ENCODE measurements around the gene JAK1. TPM values are rescaled to one million over a fixed set of nuclear protein-coding genes. Genes with fewer than 3 reads are reported as not detected.
A peak's percentile ranks its signal among the peaks of the same experiment; 100 is the strongest.
"Not testable (repeated sequence)": the region's sequence is repeated elsewhere in the genome, so short reads cannot be mapped to it uniquely, and the experiment has no call there.

JAK1 gene
- total RNA-seq = 100 to 1,000 TPM; 213 to 236 TPM

- H3K27me3 Mint-ChIP-seq = no peaks in the 10 kb centered on the region
- DNase-seq (peak; percentile 95), ATAC-seq (ENCODE audit: low read depth) (peak; percentile 77)
- H3K36me3 Mint-ChIP-seq = peaks cover 10% of the 10 kb centered on the region
- POLR2A ChIA-PET = interaction anchor here (0.7 to 2.0 kb wide), 16 partner anchors 9 to 135 kb away, joined by 3 to 11 read pairs (median 4); no protein-coding TSS in a partner anchor
- H3K4me1 Mint-ChIP-seq = peaks cover 48% of the 10 kb centered on the region
- H3K27ac Mint-ChIP-seq = peak within 1 kb of the TSS; percentile 90
- H3K9me3 Mint-ChIP-seq = no peaks in the 10 kb centered on the region
- H3K4me3 Mint-ChIP-seq = peak within 1 kb of the TSS; percentile 88
These were observed at the start of gene JAK1 for GRCh38 chr1:64966158-64966971. TSS of gene JAK1 (minus strand) at chr1:64966549. CDS start at chr1:64886264, 80,285 bp downstream.

GRCh38 chr1:65014321-65014720 is 48.0 kb upstream of the JAK1 start:
- no peak for ATAC-seq (ENCODE audit: low read depth)
- no peak for DNase-seq
- H3K36me3 Mint-ChIP-seq = peaks cover 15% of the 10 kb centered on the region
- no peak overlapping the region for H3K27ac Mint-ChIP-seq
- H3K4me1 Mint-ChIP-seq = peaks cover 26% of the 10 kb centered on the region
- H3K4me3 Mint-ChIP-seq = no peak overlapping the region
- POLR2A ChIA-PET = no interaction called here
- no peaks in the 10 kb centered on the region for H3K27me3 Mint-ChIP-seq
- peaks cover 5% of the 10 kb centered on the region for H3K9me3 Mint-ChIP-seq

- DNase-seq (no peak), ATAC-seq (ENCODE audit: low read depth) (peak; percentile 71)
- POLR2A ChIA-PET = interaction anchor here (0.9 to 1.8 kb wide), 3 partner anchors 8 to 46 kb away, joined by 3 to 5 read pairs (median 3); partner anchors contain the start of gene JAK1
- peaks cover 39% of the 10 kb centered on the region for H3K4me1 Mint-ChIP-seq
- peaks cover 5% of the 10 kb centered on the region for H3K9me3 Mint-ChIP-seq
- peaks cover 15% of the 10 kb centered on the region for H3K36me3 Mint-ChIP-seq
- H3K4me3 Mint-ChIP-seq = peak overlapping the region; percentile 21
- H3K27me3 Mint-ChIP-seq = no peaks in the 10 kb centered on the region
- H3K27ac Mint-ChIP-seq = peak overlapping the region; percentile 76
These were observed 45.6 kb upstream of the JAK1 start for GRCh38 chr1:65011983-65012382.

- no peak for DNase-seq
- peaks cover 41% of the 10 kb centered on the region for H3K4me1 Mint-ChIP-seq
- peaks cover 1% of the 10 kb centered on the region for H3K27me3 Mint-ChIP-seq
- H3K36me3 Mint-ChIP-seq = peaks cover 15% of the 10 kb centered on the region
- POLR2A ChIA-PET = interaction anchor here (1.7 kb wide), 1 partner anchor 44 kb away, joined by 9 read pairs; the partner anchor contains the start of gene JAK1
- peak overlapping the region; percentile 63 for H3K4me3 Mint-ChIP-seq
- ATAC-seq (ENCODE audit: low read depth) = peak; percentile 58
- H3K27ac Mint-ChIP-seq = peak overlapping the region; percentile 90
- peaks cover 5% of the 10 kb centered on the region for H3K9me3 Mint-ChIP-seq
These were observed 43.5 kb upstream of the JAK1 start for GRCh38 chr1:65009724-65010420.

- no peak for DNase-seq
- POLR2A ChIA-PET = interaction anchor here (1.7 kb wide), 1 partner anchor 43 kb away, joined by 9 read pairs; the partner anchor contains the start of gene JAK1
These were observed 42.8 kb upstream of the JAK1 start for GRCh38 chr1:65009176-65009575.

GRCh38 chr1:65006806-65007205 is 40.5 kb upstream of the JAK1 start:
- no peak for DNase-seq
- Mint-ChIP-seq H3K4me1 (peaks cover 45% of the 10 kb centered on the region), H3K36me3 (peaks cover 9% of the 10 kb centered on the region), H3K27ac (no peak overlapping the region), H3K4me3 (no peak overlapping the region), H3K27me3 (peaks cover 18% of the 10 kb centered on the region), H3K9me3 (peaks cover 3% of the 10 kb centered on the region)
- ATAC-seq (ENCODE audit: low read depth) = no peak
- POLR2A ChIA-PET = no interaction called here

More at GRCh38 chr1:65009176-65009575, 42.8 kb upstream of the JAK1 start:
- H3K27me3 Mint-ChIP-seq = peaks cover 5% of the 10 kb centered on the region
- peaks cover 41% of the 10 kb centered on the region for H3K4me1 Mint-ChIP-seq
- H3K9me3 Mint-ChIP-seq = peaks cover 5% of the 10 kb centered on the region
- H3K4me3 Mint-ChIP-seq = peak overlapping the region; percentile 53
- peaks cover 15% of the 10 kb centered on the region for H3K36me3 Mint-ChIP-seq
- ATAC-seq (ENCODE audit: low read depth) = peak; percentile 37
- peak overlapping the region; percentile 90 for H3K27ac Mint-ChIP-seq

GRCh38 chr1:65003316-65003664 is 36.9 kb upstream of the JAK1 start:
- Mint-ChIP-seq H3K27ac (no peak overlapping the region), H3K4me3 (peak overlapping the region; percentile 75), H3K4me1 (peaks cover 26% of the 10 kb centered on the region), H3K36me3 (peaks cover 7% of the 10 kb centered on the region), H3K9me3 (peaks cover 6% of the 10 kb centered on the region), H3K27me3 (peaks cover 18% of the 10 kb centered on the region)
- DNase-seq = no peak
- no peak for ATAC-seq (ENCODE audit: low read depth)
- POLR2A ChIA-PET = interaction anchor here (1.3 to 2.2 kb wide), 3 partner anchors 8 to 41 kb away, joined by 3 to 11 read pairs (median 7); partner anchors contain the start of gene JAK1

- DNase-seq (peak; percentile 76), ATAC-seq (ENCODE audit: low read depth) (peak; percentile 82)
- Mint-ChIP-seq H3K27me3 (peaks cover 18% of the 10 kb centered on the region), H3K36me3 (peaks cover 9% of the 10 kb centered on the region), H3K4me1 (peaks cover 22% of the 10 kb centered on the region), H3K9me3 (peaks cover 6% of the 10 kb centered on the region), H3K27ac (peak overlapping the region; percentile 50), H3K4me3 (peak overlapping the region; percentile 79)
- POLR2A ChIA-PET = interaction anchor here (1.0 to 2.2 kb wide), 4 partner anchors 9 to 41 kb away, joined by 3 to 11 read pairs (median 6); partner anchors contain the start of gene JAK1
These were observed 36.4 kb upstream of the JAK1 start for GRCh38 chr1:65002508-65003315.

GRCh38 chr1:65002156-65002507 is 35.8 kb upstream of the JAK1 start:
- DNase-seq (peak; percentile 39), ATAC-seq (ENCODE audit: low read depth) (no peak)
- Mint-ChIP-seq H3K9me3 (peaks cover 6% of the 10 kb centered on the region), H3K27ac (peak overlapping the region; percentile 50), H3K4me3 (peak overlapping the region; percentile 79), H3K36me3 (peaks cover 9% of the 10 kb centered on the region), H3K27me3 (peaks cover 18% of the 10 kb centered on the region), H3K4me1 (peaks cover 22% of the 10 kb centered on the region)
- POLR2A ChIA-PET = interaction anchor here (1.0 to 2.2 kb wide), 3 partner anchors 10 to 40 kb away, joined by 5 to 11 read pairs (median 7); partner anchors contain the start of gene JAK1

GRCh38 chr1:65001231-65001792 is 35.0 kb upstream of the JAK1 start:
- peaks cover 6% of the 10 kb centered on the region for H3K9me3 Mint-ChIP-seq
- peak; percentile 69 for DNase-seq
- H3K4me3 Mint-ChIP-seq = peak overlapping the region; percentile 79
- POLR2A ChIA-PET = interaction anchor here (0.5 to 2.2 kb wide), 3 partner anchors 36 to 451 kb away, joined by 3 to 7 read pairs (median 6); no protein-coding TSS in a partner anchor
- peak; percentile 80 for ATAC-seq (ENCODE audit: low read depth)
- H3K27me3 Mint-ChIP-seq = peaks cover 18% of the 10 kb centered on the region
- H3K4me1 Mint-ChIP-seq = peaks cover 19% of the 10 kb centered on the region
- peak overlapping the region; percentile 81 for H3K27ac Mint-ChIP-seq
- peaks cover 9% of the 10 kb centered on the region for H3K36me3 Mint-ChIP-seq

- H3K27me3 Mint-ChIP-seq; DNase-seq; H3K36me3 Mint-ChIP-seq; H3K27ac Mint-ChIP-seq; ATAC-seq (ENCODE audit: low read depth); H3K4me3 Mint-ChIP-seq; POLR2A ChIA-PET; H3K9me3 Mint-ChIP-seq: not testable (repeated sequence)
- peaks cover 19% of the 10 kb centered on the region for H3K4me1 Mint-ChIP-seq
These were observed 32.1 kb upstream of the JAK1 start for GRCh38 chr1:64998425-64998948.

GRCh38 chr1:64996541-64997257 is 30.4 kb upstream of the JAK1 start:
- ATAC-seq (ENCODE audit: low read depth) = no peak

More at GRCh38 chr1:64996541-64997257, 30.4 kb upstream of the JAK1 start:
- Mint-ChIP-seq H3K9me3 (peaks cover 6% of the 10 kb centered on the region), H3K27ac (no peak overlapping the region), H3K4me1 (peaks cover 8% of the 10 kb centered on the region), H3K27me3 (no peaks in the 10 kb centered on the region), H3K4me3 (no peak overlapping the region), H3K36me3 (peaks cover 9% of the 10 kb centered on the region)
- POLR2A ChIA-PET = no interaction called here
- no peak for DNase-seq
